ENCODE data around the gene ZNF385C.

Gene ZNF385C

GRCh38 chr17:42124256-42124655 is 26.0 kb upstream of the ZNF385C start:
- no peak for ATAC-seq

GRCh38 chr17:42122371-42123303 is 24.4 kb upstream of the ZNF385C start, which contains the start of gene HSPB9:
TSS of gene HSPB9 (plus strand) at chr17:42122804. CDS start at chr17:42122851, 47 bp downstream.
- DNase-seq: no peak
- no peak for ATAC-seq

More at GRCh38 chr17:42124256-42124655, 26.0 kb upstream of the ZNF385C start:
- DNase-seq: no peak

- DNase-seq: peak; percentile 85
- ATAC-seq: peak; percentile 92
Observed at GRCh38 chr17:42120770-42121769, 22.8 kb upstream of the ZNF385C start, which contains the start of gene KAT2A. TSS of gene KAT2A (minus strand) at chr17:42121367. CDS start at chr17:42121304, 63 bp downstream.

GRCh38 chr17:42120161-42120769 is 22.0 kb upstream of the ZNF385C start:
- ATAC-seq (no peak), DNase-seq (no peak)

GRCh38 chr17:42119301-42119700 is 21.0 kb upstream of the ZNF385C start:
- DNase-seq (no peak), ATAC-seq (no peak)

- DNase-seq (peak; percentile 62), ATAC-seq (peak; percentile 7)
Observed at GRCh38 chr17:42118545-42118944, 20.3 kb upstream of the ZNF385C start.

- ATAC-seq (no peak), DNase-seq (no peak)
Observed at GRCh38 chr17:42118126-42118510, 19.8 kb upstream of the ZNF385C start.

- ATAC-seq (no peak), DNase-seq (no peak)
Observed at GRCh38 chr17:42117397-42118125, 19.3 kb upstream of the ZNF385C start.

- DNase-seq (peak; percentile 78), ATAC-seq (peak; percentile 14)
Observed at GRCh38 chr17:42116705-42117396, 18.6 kb upstream of the ZNF385C start.

- DNase-seq (no peak), ATAC-seq (no peak)
Observed at GRCh38 chr17:42114118-42114517, 15.8 kb upstream of the ZNF385C start.

GRCh38 chr17:42113293-42114069 is 15.2 kb upstream of the ZNF385C start:
- ATAC-seq (no peak), DNase-seq (no peak)

GRCh38 chr17:42112552-42113176 is 14.4 kb upstream of the ZNF385C start, which contains the start of gene DHX58:
TSS of gene DHX58 (minus strand) at chr17:42112714. CDS start at chr17:42111892, 822 bp downstream.
- DNase-seq (peak; percentile 77), ATAC-seq (peak; percentile 84)

- ATAC-seq (peak; percentile 7), DNase-seq (peak; percentile 34)
Observed at GRCh38 chr17:42111871-42112551, 13.7 kb upstream of the ZNF385C start.

GRCh38 chr17:42111265-42111636 is 13.0 kb upstream of the ZNF385C start:
- DNase-seq (no peak), ATAC-seq (no peak)

- ATAC-seq: no peak
- DNase-seq: no peak
Observed at GRCh38 chr17:42110301-42111264, 12.3 kb upstream of the ZNF385C start.

GRCh38 chr17:42109086-42109485 is 10.8 kb upstream of the ZNF385C start:
- no peak for DNase-seq
- ATAC-seq: no peak
